CD14-positive monocyte (primary cell): Measurements from ENCODE around the gene ZMYND10. TPM values are rescaled to one million over a fixed set of nuclear protein-coding genes. Genes with fewer than 3 reads are reported as not detected.

ENCODE experiments used
- DNase-seq, 3 donors: peaks; one replicate each; pipeline ENCODE4 v3.0.0-alpha.2; 2011 to 2022
- H2AFZ ChIP-seq: 2 replicates; pipeline ENCODE4 v1.6.0; 2012; ENCODE audit warnings: mild to moderate bottlenecking, low read depth, low read length, inconsistent platforms; ENCODE audit not compliant: insufficient read depth, poor library complexity, severe bottlenecking
- H3K27ac ChIP-seq, 2 donors: 1 replicate in 1 of 2; 2 replicates in 1 of 2; pipeline ENCODE4 v1.5.1; 2012 to 2013; ENCODE audit warnings: low read length in 2 of 2, control low read depth in 1 of 2, inconsistent platforms in 1 of 2, low read depth in 1 of 2, mild to moderate bottlenecking in 1 of 2
- H3K27me3 ChIP-seq, 2 donors: one replicate each; pipeline versions ENCODE4 v1.6.0 to v1.6.1; 2011 to 2013; ENCODE audit warnings: low read length in 2 of 2; ENCODE audit not compliant: control insufficient read depth in 2 of 2, insufficient read depth in 2 of 2
- H3K36me3 ChIP-seq, 2 donors: replicated peaks in 1 of 2; 1 replicate in 1 of 2; 2 replicates in 1 of 2; pipeline versions ENCODE4 v1.5.1 to v1.6.1; 2012 to 2013; ENCODE audit warnings: low read length in 2 of 2, control low read depth in 1 of 2, inconsistent platforms in 1 of 2, mild to moderate bottlenecking in 1 of 2; ENCODE audit not compliant: insufficient read depth in 2 of 2, control insufficient read depth in 1 of 2
- H3K4me1 ChIP-seq, 2 donors: 1 replicate in 1 of 2; 2 replicates in 1 of 2; pipeline versions ENCODE4 v1.5.1 to v1.6.1; 2012 to 2013; ENCODE audit warnings: low read length in 2 of 2, control low read depth in 1 of 2, inconsistent platforms in 1 of 2, mild to moderate bottlenecking in 1 of 2, moderate library complexity in 1 of 2; ENCODE audit not compliant: insufficient read depth in 2 of 2, control insufficient read depth in 1 of 2
- H3K4me2 ChIP-seq: replicated peaks from 2 replicates; pipeline ENCODE3; 2012; ENCODE audit warnings: low read length, moderate library complexity, mild to moderate bottlenecking; ENCODE audit not compliant: poor library complexity, severe bottlenecking; ENCODE audit errors: extremely low read depth
- H3K4me3 ChIP-seq, 3 experiments: fragments of 200-600 bp in 1 of 3; sonication (generic) in 1 of 3; replicated peaks in 1 of 3; 1 replicate in 2 of 3; 2 replicates in 1 of 3; pipeline ENCODE4 v1.5.1; 2011 to 2013; ENCODE audit warnings: low read length in 3 of 3, mild to moderate bottlenecking in 3 of 3, control low read depth in 2 of 3, low read depth in 2 of 3, inconsistent platforms in 1 of 3, moderate library complexity in 1 of 3
- H3K79me2 ChIP-seq: 2 replicates; pipeline ENCODE4 v1.6.0; 2012; ENCODE audit warnings: mild to moderate bottlenecking, control low read depth, inconsistent platforms, low read length, moderate library complexity; ENCODE audit not compliant: insufficient read depth
- H3K9ac ChIP-seq: 2 replicates; pipeline ENCODE4 v1.6.0; 2017; ENCODE audit warnings: low read length, mild to moderate bottlenecking; ENCODE audit not compliant: insufficient read depth, poor library complexity, severe bottlenecking
- H3K9me3 ChIP-seq, 2 donors: replicated peaks in 1 of 2; 1 replicate in 1 of 2; 2 replicates in 1 of 2; pipeline versions ENCODE4 v1.5.1 to v1.6.1; 2012 to 2013; ENCODE audit warnings: low read length in 2 of 2, control low read depth in 1 of 2; ENCODE audit not compliant: control insufficient read depth in 1 of 2, insufficient read depth in 1 of 2
- H4K20me1 ChIP-seq: 2 replicates; pipeline ENCODE4 v1.6.0; 2012; ENCODE audit warnings: mild to moderate bottlenecking, low read length, control low read depth, moderate library complexity; ENCODE audit not compliant: insufficient read depth
- H3K27ac Mint-ChIP-seq, 7 donors: one replicate each; pipeline ENCODE4 v1.8.0; 2020; ENCODE audit warnings: mild to moderate bottlenecking in 7 of 7, mixed read lengths in 7 of 7, moderate library complexity in 6 of 7, inconsistent platforms in 2 of 7
- H3K27me3 Mint-ChIP-seq, 3 donors: one replicate each; pipeline ENCODE4 v1.8.0; 2021 to 2022; ENCODE audit warnings: low read depth in 3 of 3, mild to moderate bottlenecking in 3 of 3, mixed read lengths in 3 of 3, moderate library complexity in 3 of 3, inconsistent platforms in 1 of 3
- H3K36me3 Mint-ChIP-seq, 2 donors: one replicate each; pipeline ENCODE4 v1.8.0; 2020; ENCODE audit warnings: mixed read lengths in 2 of 2, inconsistent platforms in 1 of 2, mild to moderate bottlenecking in 1 of 2
- H3K4me1 Mint-ChIP-seq: one replicate; pipeline ENCODE4 v1.8.0; 2020; ENCODE audit warnings: mild to moderate bottlenecking, mixed read lengths
- H3K4me3 Mint-ChIP-seq, 2 donors: one replicate each; pipeline ENCODE4 v1.8.0; 2020; ENCODE audit warnings: mild to moderate bottlenecking in 2 of 2, mixed read lengths in 2 of 2, moderate library complexity in 1 of 2
- H3K9me3 Mint-ChIP-seq, 7 donors: one replicate each; pipeline ENCODE4 v1.8.0; 2020 to 2022; ENCODE audit warnings: mixed read lengths in 7 of 7, mild to moderate bottlenecking in 6 of 7, moderate library complexity in 6 of 7, inconsistent platforms in 2 of 7
- WGBS: methylation state at CpG from one replicate; pipeline ENCODE4 v1.1.5; 2013; ENCODE audit warnings: missing lambda C conversion rate; ENCODE audit not compliant: insufficient coverage; 5-methylcytosine and 5-hydroxymethylcytosine counted together
- intact Hi-C, 2 donors: fragments of 100-400 bp; cut with micrococcal nuclease; formaldehyde crosslinking; loops; one replicate each; pipeline versions ENCODE4 v1.15.0 to v1.15.1; 2023
- polyA plus RNA-seq, 3 donors: library from polyadenylated mRNA; depleted of rRNA in 1 of 3; unstranded in 2 of 3; stranded (reverse) in 1 of 3; fragments of 300-500 nt in 2 of 3; fragments of >200 nt in 1 of 3; fragmentation: Illumina TruSeq in 2 of 3; gene quantifications; 1 replicate in 2 of 3; 2 replicates in 1 of 3; pipeline ENCODE4 v1.2.3, GENCODE V29; 2012 to 2021
- TF ChIP-seq, protein P1 (sequence below): fragments of 200-600 bp; IDR thresholded peaks from one replicate; pipeline ENCODE4 v1.8.0; 2022; ENCODE audit warnings: antibody characterized with exemption, mild to moderate bottlenecking

ZMYND10 gene
- polyA plus RNA-seq, 3 donors: 0.12 to 1.7 (median 0.19) TPM

- intact Hi-C loops: no loop called here
- Histone ChIP-seq H3K4me3 (no peak overlapping the region), H3K4me1 (peaks cover 31 to 41% of the 10 kb centered on the region in 2 donors)
Observed at GRCh38 chr3:50294089-50294488, 51.4 kb downstream of the ZMYND10 start.

GRCh38 chr3:50293079-50293801 lies 52.3 kb downstream of the ZMYND10 start:
- Histone ChIP-seq H3K9ac (peak overlapping the region; percentile 82), H3K27me3 (no peaks in the 10 kb centered on the region), H4K20me1 (no peaks in the 10 kb centered on the region), H3K9me3 (no peaks in the 10 kb centered on the region), H3K4me3 (peak overlapping the region in 1 of 3 experiments; percentile 82), H3K36me3 (peaks cover 19 to 23% of the 10 kb centered on the region in 2 donors), H3K27ac (peak overlapping the region; percentile 57 to 90), H3K79me2 (peaks cover 34% of the 10 kb centered on the region), H3K4me2 (peak overlapping the region; percentile 91), H2AFZ (peak overlapping the region; percentile 89), H3K4me1 (peaks cover 24 to 32% of the 10 kb centered on the region in 2 donors)
- H3K27ac Mint-ChIP-seq: peak overlapping the region; percentile 87 to 98 (median 94)
- peak overlapping the region; percentile 16 to 93 for H3K4me3 Mint-ChIP-seq
- intact Hi-C loops: loop anchor here in 1 of 2 donors (2.0 kb wide), 1 partner anchor 32 kb away; no protein-coding TSS in a partner anchor
- WGBS: over 99% methylated on average over 10 of the region's 12 CpGs
- H3K9me3 Mint-ChIP-seq: no peaks in the 10 kb centered on the region
- no peaks in the 10 kb centered on the region for H3K27me3 Mint-ChIP-seq
- H3K4me1 Mint-ChIP-seq: peaks cover 23% of the 10 kb centered on the region
- H3K36me3 Mint-ChIP-seq: peaks cover 17 to 31% of the 10 kb centered on the region in 2 donors
- TF ChIP-seq, protein P1, sequence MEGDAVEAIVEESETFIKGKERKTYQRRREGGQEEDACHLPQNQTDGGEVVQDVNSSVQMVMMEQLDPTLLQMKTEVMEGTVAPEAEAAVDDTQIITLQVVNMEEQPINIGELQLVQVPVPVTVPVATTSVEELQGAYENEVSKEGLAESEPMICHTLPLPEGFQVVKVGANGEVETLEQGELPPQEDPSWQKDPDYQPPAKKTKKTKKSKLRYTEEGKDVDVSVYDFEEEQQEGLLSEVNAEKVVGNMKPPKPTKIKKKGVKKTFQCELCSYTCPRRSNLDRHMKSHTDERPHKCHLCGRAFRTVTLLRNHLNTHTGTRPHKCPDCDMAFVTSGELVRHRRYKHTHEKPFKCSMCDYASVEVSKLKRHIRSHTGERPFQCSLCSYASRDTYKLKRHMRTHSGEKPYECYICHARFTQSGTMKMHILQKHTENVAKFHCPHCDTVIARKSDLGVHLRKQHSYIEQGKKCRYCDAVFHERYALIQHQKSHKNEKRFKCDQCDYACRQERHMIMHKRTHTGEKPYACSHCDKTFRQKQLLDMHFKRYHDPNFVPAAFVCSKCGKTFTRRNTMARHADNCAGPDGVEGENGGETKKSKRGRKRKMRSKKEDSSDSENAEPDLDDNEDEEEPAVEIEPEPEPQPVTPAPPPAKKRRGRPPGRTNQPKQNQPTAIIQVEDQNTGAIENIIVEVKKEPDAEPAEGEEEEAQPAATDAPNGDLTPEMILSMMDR: no peak
- DNase-seq: peak in 1 of 3 donors; percentile 7

More at GRCh38 chr3:50294089-50294488, 51.4 kb downstream of the ZMYND10 start:
- H3K79me2 ChIP-seq: peaks cover 41% of the 10 kb centered on the region
- H3K4me1 Mint-ChIP-seq: peaks cover 30% of the 10 kb centered on the region
- H3K4me2 ChIP-seq: no peak overlapping the region
- H3K4me3 Mint-ChIP-seq: no peak overlapping the region
- no peaks in the 10 kb centered on the region for H3K9me3 Mint-ChIP-seq
- H3K27ac ChIP-seq: no peak overlapping the region
- H3K9me3 ChIP-seq: no peaks in the 10 kb centered on the region
- H3K27me3 Mint-ChIP-seq: no peaks in the 10 kb centered on the region
- no peaks in the 10 kb centered on the region for H3K27me3 ChIP-seq
- peaks cover 12 to 14% of the 10 kb centered on the region in 2 donors for H3K36me3 ChIP-seq
- H3K36me3 Mint-ChIP-seq: peaks cover 8 to 23% of the 10 kb centered on the region in 2 donors
- H2AFZ ChIP-seq: no peak overlapping the region
- H3K9ac ChIP-seq: no peak overlapping the region
- DNase-seq: peak in 1 of 3 donors; percentile 2
- H4K20me1 ChIP-seq: no peaks in the 10 kb centered on the region
- WGBS: 80% methylated on average over 1 of the region's 4 CpGs
- no peak overlapping the region for H3K27ac Mint-ChIP-seq
- TF ChIP-seq, protein P1: no peak
